Umbilical cord (tissue), 2 donors: ENCODE results near the gene HOXD8. TPM values are rescaled to one million over a fixed set of nuclear protein-coding genes. Genes with fewer than 3 reads are reported as not detected.
A peak's percentile ranks its signal among the peaks of the same experiment; 100 is the strongest.

Source experiments
- DNase-seq: peaks from one replicate; pipeline ENCODE4 v3.0.0-alpha.2; 2015; ENCODE audit warnings: low spot score
- total RNA-seq: library from RNA; depleted of rRNA; stranded (reverse); fragments of >200 nt; gene quantifications from one replicate; pipeline ENCODE4 v1.2.3, GENCODE V29; 2014; ENCODE audit warnings: low replicate concordance; ENCODE audit not compliant: insufficient read depth

Gene HOXD8
- 8.7 TPM for total RNA-seq

DNA sequence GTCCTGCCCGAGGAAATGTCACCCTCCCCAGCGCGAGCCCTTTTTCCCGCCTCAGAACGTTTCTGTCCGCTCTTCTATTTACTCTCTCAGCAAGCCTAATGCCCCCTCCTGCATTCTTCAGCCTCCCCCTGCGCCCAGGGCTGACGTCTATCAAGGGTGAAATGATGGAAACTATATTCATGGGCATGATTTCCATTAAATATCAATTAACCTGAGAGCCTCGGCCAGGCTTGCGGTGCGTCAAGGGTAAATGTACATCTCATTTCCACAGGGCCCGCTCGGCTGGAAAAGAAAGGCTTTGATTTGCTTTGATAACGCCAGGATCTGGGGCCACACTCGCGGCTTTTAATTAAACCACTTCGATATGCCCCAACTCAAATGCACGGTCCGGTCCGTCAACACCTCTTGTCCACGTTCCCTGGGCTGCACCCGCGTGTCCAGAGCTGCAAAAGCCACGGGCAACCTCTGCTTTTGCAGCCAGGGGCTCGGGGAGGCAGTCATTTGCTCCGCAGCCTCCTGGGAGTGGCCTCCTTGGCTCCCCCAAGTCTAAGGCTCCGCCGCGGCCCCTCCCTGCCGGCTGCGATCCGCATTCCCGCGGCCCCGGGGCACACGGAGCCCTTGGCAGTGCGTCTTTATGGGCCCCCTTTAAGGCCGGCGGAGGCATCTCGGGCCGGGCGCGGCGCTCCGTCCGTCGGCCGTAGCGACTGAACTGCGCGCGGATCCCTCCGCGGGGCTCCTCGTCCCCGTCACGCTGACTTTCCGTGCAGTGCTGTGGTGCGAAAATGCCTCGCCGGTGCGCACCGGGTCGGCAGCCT is at the start of gene HOXD8:
Gene HOXD8, plus strand, starts transcription at position 724 of the 815 bp plus-strand sequence. CDS start 662 bp downstream, outside the sequence.
- peak; percentile 70 for DNase-seq

DNA sequence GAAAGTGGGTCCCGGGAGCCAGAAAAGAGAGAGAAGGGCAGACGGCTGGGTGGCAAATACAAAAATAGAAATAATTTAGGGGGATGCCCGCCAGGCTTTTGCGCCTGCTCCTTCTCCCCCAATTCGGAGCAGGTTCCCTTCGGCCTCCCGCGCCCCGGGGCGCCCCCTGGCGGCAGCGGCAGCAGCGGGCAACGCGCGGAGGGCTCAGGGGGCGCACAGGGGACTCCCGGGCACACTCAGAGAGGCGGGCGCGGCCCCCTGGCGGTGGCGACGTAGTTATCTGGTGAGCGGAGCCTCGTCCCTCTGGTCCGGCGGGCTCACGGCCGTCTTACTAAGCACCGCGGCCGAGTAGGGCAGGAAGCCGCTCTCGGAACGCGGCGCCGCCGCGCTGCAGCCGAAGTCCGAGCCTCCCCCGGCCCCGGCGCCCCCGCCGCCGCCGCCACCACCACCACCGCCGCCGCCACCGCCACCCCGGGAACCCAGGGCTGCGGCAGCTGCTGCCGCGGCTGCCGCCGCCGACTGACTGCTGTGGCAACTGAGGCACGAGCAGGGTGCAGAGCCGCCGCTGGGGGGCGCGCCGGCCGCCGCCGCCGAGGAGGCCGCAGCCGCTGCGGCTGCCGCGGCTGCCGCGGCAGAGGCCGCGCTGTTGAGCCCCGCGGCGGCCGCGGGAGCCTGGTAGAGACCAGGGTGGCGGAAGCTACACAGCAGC is 49.5 kb upstream of the HOXD8 start:
- DNase-seq = peak; percentile 52

DNA sequence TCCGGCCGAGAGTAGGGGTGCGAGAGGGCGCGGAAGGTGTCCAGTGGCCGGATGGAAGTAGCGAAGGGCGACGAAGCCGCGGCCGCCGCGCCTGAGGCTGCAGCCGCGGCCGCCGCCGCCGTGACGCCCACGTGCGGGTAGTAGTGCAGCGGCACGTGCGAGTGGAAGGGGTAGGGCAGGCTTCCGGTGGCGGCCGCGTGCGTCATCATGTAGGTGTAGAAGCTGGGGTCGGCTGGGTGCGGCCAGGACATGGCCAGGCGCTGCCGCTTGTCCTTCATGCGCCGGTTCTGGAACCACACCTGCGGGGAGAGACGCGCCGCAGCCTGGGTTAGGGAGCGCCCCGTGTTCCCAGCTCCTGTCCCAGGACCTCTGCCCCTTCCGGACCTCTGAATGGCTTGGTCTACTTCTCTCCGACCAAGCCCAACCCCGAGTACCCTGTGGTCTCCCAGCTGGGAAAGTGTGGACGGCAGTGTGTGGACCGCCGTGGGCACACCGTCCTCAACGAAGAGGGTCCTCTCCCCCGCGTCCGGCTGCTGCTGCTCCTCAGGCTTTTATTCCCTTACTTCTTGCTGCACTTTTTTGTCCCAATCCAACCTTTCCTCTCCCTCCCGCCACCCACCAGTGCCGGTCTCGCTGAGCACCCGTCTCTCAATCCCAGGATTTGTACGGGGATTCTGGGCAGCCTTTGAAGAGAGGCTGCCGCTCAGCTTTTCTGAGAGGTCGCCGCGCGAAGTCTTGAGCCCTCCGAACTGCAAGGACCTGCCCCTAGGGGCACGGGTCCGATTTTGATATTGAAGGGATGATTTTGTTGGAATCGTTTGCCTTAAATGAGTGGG is 48.7 kb upstream of the HOXD8 start:
- DNase-seq = no peak

DNA sequence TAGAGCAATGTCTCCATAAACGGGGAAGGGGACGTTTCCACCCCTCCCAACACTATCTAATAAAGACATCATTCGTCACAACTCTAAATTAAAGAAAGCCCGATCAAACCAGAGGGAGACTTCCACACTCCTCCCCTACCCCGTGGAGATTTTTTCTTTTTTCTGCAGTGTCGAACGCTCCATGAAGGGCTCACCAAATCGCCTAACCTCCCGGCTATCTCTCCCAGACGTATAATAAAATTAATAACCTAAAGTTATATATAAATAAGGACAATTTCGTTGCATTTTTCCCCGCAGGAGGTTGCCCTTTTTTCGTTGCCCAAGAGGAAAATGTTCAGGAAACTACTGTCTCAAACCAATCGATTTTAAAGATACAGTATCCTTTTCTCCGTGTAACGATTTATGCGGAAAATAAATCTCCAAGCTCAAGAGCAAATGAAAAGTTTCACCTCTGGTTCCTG is 48.1 kb upstream of the HOXD8 start:
- DNase-seq = no peak

DNA sequence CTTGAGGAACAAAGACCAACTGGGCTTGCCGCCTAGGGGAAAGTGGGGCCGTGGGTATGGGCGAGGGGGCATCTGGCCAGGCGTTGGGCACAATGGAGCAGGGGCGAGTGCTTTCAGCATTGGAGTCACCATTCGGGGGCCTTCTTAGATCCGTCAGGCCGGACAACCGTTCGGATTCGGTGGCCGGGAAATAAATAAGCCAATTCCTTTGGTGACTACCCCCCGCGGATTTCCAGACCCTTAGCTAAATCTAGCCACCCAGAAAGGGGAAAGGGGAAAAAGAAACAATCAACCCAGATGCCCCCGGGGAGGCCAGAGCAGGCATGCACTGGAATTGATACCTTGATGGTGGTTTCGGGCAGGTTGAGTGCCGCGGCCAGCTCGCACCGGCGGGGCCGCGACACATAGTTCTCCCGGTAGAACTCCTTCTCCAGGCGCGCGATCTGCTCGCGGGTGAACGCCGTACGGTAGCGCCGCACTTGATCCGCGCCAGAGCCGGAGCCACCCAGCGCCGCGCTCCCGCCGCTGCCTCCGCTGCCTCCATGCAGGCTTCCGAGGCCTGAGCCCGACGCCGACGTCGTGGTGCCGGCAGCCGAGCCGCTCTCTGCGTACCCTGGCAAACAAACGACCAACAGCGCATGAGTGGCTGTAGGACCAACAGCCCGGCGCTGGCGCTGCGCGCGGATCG is 47.5 kb upstream of the HOXD8 start:
- no peak for DNase-seq

DNA sequence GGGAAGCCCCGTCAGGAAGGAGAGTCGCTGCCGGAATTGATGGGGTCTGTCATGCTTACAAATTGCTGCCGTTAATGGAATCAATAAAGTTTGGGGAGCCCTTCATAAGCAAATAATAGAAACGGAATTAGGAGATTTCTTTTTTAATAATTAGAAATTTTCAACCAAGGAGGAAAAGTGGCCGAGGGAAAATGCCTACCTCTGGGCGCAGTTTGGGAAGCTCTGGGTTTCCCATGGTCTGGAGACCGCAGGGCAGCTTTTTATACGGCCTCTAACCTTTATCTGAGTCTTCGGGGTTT is 47.0 kb upstream of the HOXD8 start:
- DNase-seq = no peak

DNA sequence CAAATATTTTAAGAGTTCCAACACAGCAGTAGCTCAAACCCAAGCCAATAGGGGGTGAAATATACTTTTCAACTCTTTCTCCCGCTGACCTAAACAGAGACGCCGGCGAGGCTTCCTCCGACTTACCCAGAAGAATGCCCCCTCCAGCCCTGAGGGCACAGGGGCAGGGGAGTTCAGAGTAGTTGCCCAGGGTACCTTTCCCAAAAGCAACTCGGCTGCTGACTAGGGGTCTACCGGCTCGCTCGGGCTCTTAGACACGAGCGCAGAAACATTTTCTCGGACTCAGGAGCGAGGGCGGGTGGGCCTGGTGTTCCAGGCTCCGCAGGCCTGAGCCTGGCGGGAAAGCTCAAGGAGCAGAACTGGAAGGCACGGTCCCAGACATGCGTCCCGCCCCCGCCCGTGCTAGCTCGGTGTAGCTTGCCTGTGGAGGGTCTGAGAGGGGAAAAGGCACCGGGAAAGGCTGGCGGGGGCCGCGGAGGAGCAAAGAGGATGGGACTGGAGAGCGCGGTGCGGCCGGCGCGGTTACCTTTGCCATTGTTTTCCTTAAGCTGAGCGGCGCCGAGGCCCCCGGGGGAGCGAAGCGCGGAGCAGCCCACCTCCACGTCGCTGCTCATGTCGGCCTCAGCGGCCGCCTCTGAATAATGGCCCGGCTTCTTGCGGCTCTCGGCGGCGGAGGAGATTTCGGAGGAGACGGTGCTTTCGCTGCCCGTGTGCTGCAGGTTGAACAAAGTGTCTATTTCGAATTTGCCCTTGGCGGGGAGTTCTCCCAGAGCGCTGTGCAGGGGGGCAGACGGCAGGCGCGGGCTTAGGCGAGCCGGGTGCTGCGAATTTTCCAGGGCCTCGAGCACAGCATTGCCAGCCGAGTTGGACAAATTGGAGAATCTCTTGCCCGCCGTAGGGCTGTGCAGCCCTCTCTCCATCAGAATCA is 46.4 kb upstream of the HOXD8 start:
- no peak for DNase-seq

DNA sequence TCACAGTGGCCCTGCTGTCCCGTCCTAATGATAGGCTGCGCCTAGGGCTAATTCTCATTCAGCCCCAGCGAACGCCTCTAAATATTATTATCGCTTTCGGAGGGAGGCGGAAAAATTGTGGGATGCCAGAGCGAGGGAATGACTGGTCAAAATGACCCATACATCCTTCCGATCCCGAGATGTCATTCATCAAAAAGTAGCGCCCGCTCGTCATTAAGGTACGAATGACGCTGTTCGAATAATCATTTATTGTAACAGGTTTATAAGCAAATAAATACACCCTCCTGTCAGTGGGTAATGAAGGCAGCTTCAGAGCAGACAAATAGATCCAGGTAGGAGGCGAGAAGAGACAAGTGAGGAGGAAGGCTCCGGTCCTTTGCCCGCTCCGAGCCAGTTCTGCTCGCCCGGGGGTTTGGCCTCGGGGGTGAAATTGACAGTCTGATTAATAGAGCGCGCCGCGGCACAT is 45.7 kb upstream of the HOXD8 start, which contains the start of gene EVX2:
Gene EVX2, minus strand, starts transcription at position 167 of the 466 bp plus-strand sequence. CDS start 186 bp downstream, outside the sequence.
- DNase-seq = no peak

DNA sequence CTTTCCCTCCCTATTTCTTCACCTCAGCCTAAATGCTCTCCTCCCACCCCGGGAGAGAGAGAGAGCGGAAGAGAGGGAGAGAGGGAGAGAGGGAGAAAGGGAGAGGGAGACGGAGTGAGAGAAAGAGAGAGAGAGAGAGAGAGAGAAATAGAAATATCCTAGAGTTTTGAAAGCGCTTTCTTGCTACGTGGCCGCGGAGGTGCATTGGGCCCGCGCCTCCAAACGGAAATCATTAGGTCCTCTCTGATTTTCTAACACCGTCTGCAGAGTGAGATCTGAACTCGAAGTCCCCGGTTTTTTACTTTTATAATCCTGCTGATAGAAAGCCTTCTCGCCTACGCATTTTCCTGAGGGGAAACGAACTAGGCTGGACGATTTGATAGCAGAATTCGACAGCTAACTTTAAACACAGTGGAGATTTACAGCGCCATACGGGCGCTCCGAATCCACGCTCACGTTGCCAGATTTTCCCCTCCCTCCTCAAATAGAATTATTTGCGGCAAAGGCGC is 44.8 kb upstream of the HOXD8 start:
- no peak for DNase-seq

DNA sequence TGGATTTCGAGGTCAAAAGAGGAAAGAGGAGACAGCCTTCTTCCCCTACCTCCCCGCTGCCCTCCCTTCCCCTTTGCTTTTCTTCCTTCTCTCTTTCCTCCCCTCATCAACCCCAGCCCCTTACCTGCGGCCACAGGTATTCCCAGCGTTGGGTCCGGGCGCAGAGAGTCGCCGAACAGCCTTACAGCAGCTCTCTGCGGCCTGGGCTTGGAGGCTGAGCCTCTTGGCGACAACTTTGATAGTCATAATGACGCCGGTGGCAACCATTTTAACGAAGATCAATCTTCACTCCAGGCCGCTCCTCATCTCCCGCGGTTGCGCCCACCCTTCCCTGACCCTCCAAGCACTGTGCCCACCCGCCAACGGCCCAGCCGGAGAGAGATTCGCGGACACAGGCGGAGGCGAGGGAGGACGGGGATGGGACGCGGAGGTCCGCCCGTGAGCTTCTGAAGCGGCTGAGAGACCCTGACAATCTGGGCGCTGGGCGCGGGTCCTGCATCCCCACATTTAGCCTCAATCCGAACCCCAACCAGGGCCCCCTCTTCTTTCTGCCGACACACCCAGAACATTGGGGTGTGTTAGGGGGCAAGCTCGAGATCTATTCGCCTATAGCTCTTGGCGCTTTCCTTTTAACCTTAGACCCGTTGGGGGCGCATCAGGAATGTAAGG is 44.3 kb upstream of the HOXD8 start:
- no peak for DNase-seq

DNA sequence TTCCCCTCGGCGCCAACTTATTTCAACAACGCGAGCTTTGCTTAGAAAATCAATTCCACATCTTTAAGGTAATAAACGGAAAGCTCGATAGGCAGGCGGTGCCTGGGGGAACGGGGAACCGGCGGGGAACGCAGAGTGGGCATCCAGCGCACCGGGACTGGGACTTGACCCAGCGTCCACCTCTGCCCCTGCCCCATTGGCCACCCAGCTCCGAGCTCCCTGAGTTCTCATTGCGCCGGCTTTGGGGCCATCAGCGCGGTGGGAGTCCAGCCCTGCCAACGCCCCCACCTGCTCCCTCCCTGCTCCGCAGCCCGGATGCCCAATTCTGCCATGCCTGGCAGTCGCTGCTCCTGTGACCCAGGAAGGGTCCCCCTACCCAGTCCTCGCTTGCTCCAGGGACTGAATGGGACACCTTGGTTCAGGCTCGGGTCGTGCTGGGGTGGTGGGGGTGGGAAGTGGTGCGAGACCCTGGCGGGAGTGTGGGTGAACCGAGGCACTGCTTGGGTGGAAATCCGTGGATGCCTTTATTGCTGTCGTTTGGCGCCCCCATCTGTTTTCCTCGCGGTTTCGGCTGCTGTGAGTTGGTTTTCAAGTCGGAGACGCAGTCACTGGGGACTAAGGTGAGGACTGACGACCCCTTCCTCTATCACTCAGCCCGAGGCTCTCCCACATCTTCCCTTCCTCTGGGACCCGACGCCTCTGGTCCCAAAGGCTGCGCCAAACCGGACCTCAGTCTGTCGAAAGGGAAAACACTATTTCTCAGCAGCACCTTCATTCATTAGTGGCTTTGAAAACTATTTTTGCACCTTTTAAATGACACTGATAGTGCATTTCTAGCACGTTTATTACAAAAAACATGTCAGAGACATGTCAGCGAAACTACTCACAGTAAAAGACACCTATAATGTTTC is 43.4 kb upstream of the HOXD8 start:
- peak; percentile 63 for DNase-seq

DNA sequence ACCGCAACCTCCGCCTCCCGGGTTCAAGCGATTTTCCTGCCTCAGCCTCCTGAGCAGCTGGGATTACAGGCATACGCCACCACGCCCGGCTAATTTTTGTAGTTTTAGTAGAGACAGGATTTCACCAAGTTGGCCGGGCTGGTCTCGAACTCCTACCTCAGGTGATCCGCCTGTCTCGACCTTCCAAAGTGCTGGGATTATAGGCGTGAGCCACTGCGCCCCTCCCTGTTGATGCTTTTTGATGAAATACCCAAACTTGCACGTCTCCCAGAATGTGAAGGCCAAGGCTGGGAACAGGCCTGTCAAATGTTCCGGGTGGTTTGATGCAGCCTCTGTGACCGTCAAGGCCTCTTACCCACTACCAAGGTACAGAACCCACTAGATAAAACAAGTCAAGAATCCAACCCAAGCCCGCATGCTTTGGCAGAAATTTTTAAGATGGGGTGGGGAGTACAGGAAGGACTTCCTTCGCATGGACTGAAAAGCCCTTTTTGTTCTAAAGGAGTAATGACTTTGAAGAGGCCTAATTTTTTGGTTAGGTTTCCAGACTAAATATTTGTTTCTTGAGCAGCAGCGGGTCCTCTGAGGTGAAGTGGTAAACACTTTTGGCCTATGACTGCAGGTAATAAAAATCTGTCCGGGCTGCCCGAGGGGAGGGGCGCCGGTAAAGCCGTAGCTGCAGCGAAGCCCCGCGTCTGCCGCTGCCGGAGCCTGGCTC is 42.0 kb upstream of the HOXD8 start:
- no peak for DNase-seq

DNA sequence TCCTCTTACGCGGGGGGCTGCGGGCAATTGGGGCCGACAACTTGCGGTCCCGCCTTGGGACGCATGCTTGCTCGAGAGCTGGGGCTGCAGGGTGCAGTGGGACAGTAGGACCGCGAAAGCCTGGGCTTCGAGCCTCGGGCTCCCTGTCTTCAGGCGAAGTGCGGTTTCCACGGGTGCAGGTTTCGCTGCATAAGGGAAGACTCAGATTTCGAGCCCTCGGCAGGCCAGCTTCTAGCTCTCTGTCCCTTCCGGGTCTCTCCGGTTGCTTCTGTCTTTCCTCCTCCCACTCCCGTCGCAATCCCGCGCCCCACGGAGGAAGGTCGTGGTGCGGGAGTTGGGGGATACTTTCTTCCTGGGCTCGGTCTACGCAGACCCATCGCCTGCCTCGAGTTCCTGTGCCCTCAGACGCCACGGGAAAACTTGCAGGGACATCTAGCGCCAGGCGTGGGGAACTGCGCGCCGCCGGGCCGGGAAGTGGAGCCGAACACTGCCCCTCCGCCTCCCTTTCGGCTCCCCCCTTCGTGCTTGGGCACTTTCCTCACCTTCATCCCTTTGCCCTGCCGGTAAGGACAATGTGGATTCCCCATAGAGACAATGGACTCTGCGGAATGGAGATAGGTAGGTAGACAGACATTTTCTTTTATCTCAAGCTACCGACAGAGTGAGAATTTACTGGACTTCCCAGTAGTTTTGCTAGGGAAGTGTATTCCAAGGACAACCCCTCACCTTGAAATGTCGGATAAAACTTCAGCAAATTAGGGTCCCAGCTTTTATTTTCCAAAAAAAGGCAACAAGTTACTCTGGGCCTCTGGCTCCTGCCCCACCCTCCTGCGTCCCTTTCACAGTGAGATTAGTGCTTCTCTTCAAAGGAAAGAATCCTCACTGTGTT is 41.2 kb upstream of the HOXD8 start:
- DNase-seq = peak; percentile 77

DNA sequence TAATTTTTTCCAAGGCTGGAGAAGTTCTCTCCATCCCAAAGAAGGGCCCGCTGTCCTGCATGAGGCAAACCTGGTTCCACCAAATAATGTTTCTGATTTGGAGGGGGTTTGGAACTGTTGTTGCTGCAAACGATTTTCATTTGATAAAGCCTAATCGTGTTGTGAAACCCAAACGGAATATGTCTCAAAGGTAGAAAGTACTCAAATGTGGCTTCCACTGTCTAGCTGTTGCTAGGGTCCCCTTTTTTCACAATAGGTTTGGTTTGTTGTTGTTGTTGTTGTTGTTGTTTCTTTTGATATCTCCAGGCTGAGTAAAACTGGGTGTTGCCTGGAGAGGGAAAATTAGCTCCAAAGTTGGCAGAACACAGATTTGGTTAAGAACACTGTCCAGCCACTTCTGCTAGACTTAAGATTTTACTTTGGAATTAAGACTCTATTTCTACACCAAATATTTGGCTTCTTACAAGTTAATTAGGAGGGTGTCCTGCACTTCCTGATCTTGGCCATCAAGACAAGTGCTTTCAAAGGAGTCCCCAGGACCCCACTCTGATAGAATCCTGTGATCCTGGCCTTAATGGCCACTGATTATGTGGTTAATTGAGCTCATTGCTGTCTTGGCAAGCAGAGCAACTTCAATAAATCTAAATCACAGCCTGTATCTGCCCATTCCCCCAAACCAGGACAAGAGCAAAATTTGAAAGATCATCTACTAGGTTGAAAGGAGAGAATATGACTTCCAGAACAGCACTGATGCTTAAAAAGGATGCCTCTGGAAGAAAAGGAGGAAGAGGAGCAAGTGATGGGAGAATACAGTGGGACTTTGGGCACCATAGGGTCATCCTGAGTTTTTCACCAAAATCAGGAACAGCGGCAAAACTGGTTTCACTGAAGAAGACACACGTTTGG is 40.3 kb upstream of the HOXD8 start:
- no peak for DNase-seq

DNA sequence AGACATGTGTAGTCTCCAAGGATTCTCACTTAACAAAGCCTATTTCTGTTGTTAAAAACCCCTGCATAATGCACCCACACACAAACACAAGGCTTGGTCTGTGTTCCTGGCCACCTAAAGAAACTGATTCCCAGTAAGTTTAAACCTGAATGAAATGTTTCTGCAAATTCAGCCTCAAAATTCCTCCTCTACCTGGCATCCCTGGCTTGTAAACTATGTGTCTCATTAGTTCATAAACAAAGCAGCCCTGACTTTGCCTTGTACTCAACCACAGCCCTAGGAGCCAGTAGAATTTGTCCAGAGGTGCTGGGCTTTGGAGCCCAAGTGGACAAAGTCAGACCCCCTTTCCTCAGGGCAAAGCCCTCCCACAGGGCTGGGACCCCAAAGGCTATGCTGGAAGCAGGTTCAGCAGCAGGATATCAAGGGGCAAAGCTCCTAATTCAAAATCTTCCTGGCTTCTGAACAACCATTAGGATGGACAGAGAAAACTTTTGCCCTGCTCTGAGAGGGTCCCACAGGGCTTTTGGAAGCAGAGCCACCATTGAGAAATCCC is 39.6 kb upstream of the HOXD8 start:
- no peak for DNase-seq
